ENCODE measurements around the gene ZNF470.

Gene ZNF470

GRCh38 chr19:56567274-56568120 lies at the start of gene ZNF470:
Gene ZNF470 (plus strand): TSS chr19:56567468. CDS start chr19:56570312, 2,844 bp downstream.
- H3K27ac Mint-ChIP-seq, result peak within 1 kb of the TSS; percentile 79
- peak; percentile 87 for DNase-seq (ENCODE audit: low spot score)
- peaks cover 4% of the 10 kb centered on the region for H3K4me1 Mint-ChIP-seq (ENCODE audit: low read depth)
- peaks cover 78% of the 10 kb centered on the region for H3K9me3 Mint-ChIP-seq
- no peaks in the 10 kb centered on the region for H3K27me3 Mint-ChIP-seq (ENCODE audit: low read depth)
- H3K4me3 Mint-ChIP-seq, result peak within 1 kb of the TSS; percentile 93
- peaks cover 40% of the 10 kb centered on the region for H3K36me3 Mint-ChIP-seq (ENCODE audit: low read depth)

- no peak for DNase-seq (ENCODE audit: low spot score)
- Mint-ChIP-seq H3K36me3 (ENCODE audit: low read depth) (peaks cover 4% of the 10 kb centered on the region), H3K27ac (no peak overlapping the region), H3K4me1 (ENCODE audit: low read depth) (no peaks in the 10 kb centered on the region), H3K9me3 (peaks cover 75% of the 10 kb centered on the region), H3K27me3 (ENCODE audit: low read depth) (no peaks in the 10 kb centered on the region), H3K4me3 (no peak overlapping the region)
These were observed 41.9 kb upstream of the ZNF470 start for GRCh38 chr19:56525214-56525860.

GRCh38 chr19:56537442-56537841 lies 29.8 kb upstream of the ZNF470 start:
- Mint-ChIP-seq H3K36me3 (ENCODE audit: low read depth) (peaks cover 26% of the 10 kb centered on the region), H3K4me3 (peak overlapping the region; percentile 82), H3K27ac (peak overlapping the region; percentile 92), H3K27me3 (ENCODE audit: low read depth) (no peaks in the 10 kb centered on the region), H3K4me1 (ENCODE audit: low read depth) (peaks cover 4% of the 10 kb centered on the region), H3K9me3 (peaks cover 73% of the 10 kb centered on the region)
- no peak for DNase-seq (ENCODE audit: low spot score)

GRCh38 chr19:56538254-56538760 lies 29.0 kb upstream of the ZNF470 start:
- peak overlapping the region; percentile 92 for H3K27ac Mint-ChIP-seq
- H3K9me3 Mint-ChIP-seq, result peaks cover 68% of the 10 kb centered on the region
- H3K36me3 Mint-ChIP-seq (ENCODE audit: low read depth), result peaks cover 28% of the 10 kb centered on the region
- H3K4me1 Mint-ChIP-seq (ENCODE audit: low read depth), result peaks cover 4% of the 10 kb centered on the region
- H3K27me3 Mint-ChIP-seq (ENCODE audit: low read depth), result no peaks in the 10 kb centered on the region
- H3K4me3 Mint-ChIP-seq, result peak overlapping the region; percentile 82
- peak; percentile 80 for DNase-seq (ENCODE audit: low spot score)

GRCh38 chr19:56538761-56539263 lies 28.5 kb upstream of the ZNF470 start, which contains the start of gene ZFP28:
Gene ZFP28 (plus strand): TSS chr19:56538948. CDS start chr19:56539019, 71 bp downstream.
- Mint-ChIP-seq H3K36me3 (ENCODE audit: low read depth) (peaks cover 28% of the 10 kb centered on the region), H3K4me3 (peak within 1 kb of the TSS; percentile 82), H3K27ac (peak within 1 kb of the TSS; percentile 92), H3K9me3 (peaks cover 70% of the 10 kb centered on the region), H3K4me1 (ENCODE audit: low read depth) (peaks cover 4% of the 10 kb centered on the region), H3K27me3 (ENCODE audit: low read depth) (no peaks in the 10 kb centered on the region)
- DNase-seq (ENCODE audit: low spot score), result peak; percentile 47

- DNase-seq (ENCODE audit: low spot score), result no peak
- peaks cover 4% of the 10 kb centered on the region for H3K4me1 Mint-ChIP-seq (ENCODE audit: low read depth)
- no peaks in the 10 kb centered on the region for H3K27me3 Mint-ChIP-seq (ENCODE audit: low read depth)
- H3K4me3 Mint-ChIP-seq, result no peak overlapping the region
- H3K27ac Mint-ChIP-seq, result no peak overlapping the region
- peaks cover 33% of the 10 kb centered on the region for H3K36me3 Mint-ChIP-seq (ENCODE audit: low read depth)
- peaks cover 68% of the 10 kb centered on the region for H3K9me3 Mint-ChIP-seq
These were observed 23.5 kb upstream of the ZNF470 start for GRCh38 chr19:56543776-56544175.

- H3K27ac Mint-ChIP-seq, result no peak overlapping the region
- H3K27me3 Mint-ChIP-seq (ENCODE audit: low read depth), result no peaks in the 10 kb centered on the region
- H3K36me3 Mint-ChIP-seq (ENCODE audit: low read depth), result peaks cover 34% of the 10 kb centered on the region
- no peak overlapping the region for H3K4me3 Mint-ChIP-seq
- DNase-seq (ENCODE audit: low spot score), result no peak
- H3K9me3 Mint-ChIP-seq, result peaks cover 60% of the 10 kb centered on the region
- H3K4me1 Mint-ChIP-seq (ENCODE audit: low read depth), result no peaks in the 10 kb centered on the region
These were observed 19.7 kb upstream of the ZNF470 start for GRCh38 chr19:56547535-56547934.

- Mint-ChIP-seq H3K36me3 (ENCODE audit: low read depth) (peaks cover 28% of the 10 kb centered on the region), H3K27me3 (ENCODE audit: low read depth) (no peaks in the 10 kb centered on the region), H3K4me3 (no peak overlapping the region), H3K4me1 (ENCODE audit: low read depth) (no peaks in the 10 kb centered on the region), H3K9me3 (peaks cover 64% of the 10 kb centered on the region), H3K27ac (no peak overlapping the region)
- DNase-seq (ENCODE audit: low spot score), result no peak
These were observed 12.9 kb upstream of the ZNF470 start for GRCh38 chr19:56554272-56554869.

- Mint-ChIP-seq H3K9me3 (peaks cover 93% of the 10 kb centered on the region), H3K27me3 (ENCODE audit: low read depth) (no peaks in the 10 kb centered on the region), H3K36me3 (ENCODE audit: low read depth) (peaks cover 11% of the 10 kb centered on the region), H3K4me3 (no peak overlapping the region), H3K27ac (no peak overlapping the region), H3K4me1 (ENCODE audit: low read depth) (peaks cover 3% of the 10 kb centered on the region)
- DNase-seq (ENCODE audit: low spot score), result no peak
These were observed 4.5 kb upstream of the ZNF470 start for GRCh38 chr19:56562766-56563165.

- no peaks in the 10 kb centered on the region for H3K27me3 Mint-ChIP-seq (ENCODE audit: low read depth)
- peaks cover 40% of the 10 kb centered on the region for H3K36me3 Mint-ChIP-seq (ENCODE audit: low read depth)
- peaks cover 84% of the 10 kb centered on the region for H3K9me3 Mint-ChIP-seq
- H3K27ac Mint-ChIP-seq, result peak overlapping the region; percentile 79
- peaks cover 4% of the 10 kb centered on the region for H3K4me1 Mint-ChIP-seq (ENCODE audit: low read depth)
- no peak for DNase-seq (ENCODE audit: low spot score)
- peak overlapping the region; percentile 93 for H3K4me3 Mint-ChIP-seq
These were observed 379 bp upstream of the ZNF470 start for GRCh38 chr19:56566904-56567273.

GRCh38 chr19:56572589-56572988 lies 5.3 kb downstream of the ZNF470 start:
- DNase-seq (ENCODE audit: low spot score), result no peak
- Mint-ChIP-seq H3K27me3 (ENCODE audit: low read depth) (no peaks in the 10 kb centered on the region), H3K4me3 (no peak overlapping the region), H3K9me3 (peaks cover 78% of the 10 kb centered on the region), H3K4me1 (ENCODE audit: low read depth) (peaks cover 3% of the 10 kb centered on the region), H3K27ac (no peak overlapping the region), H3K36me3 (ENCODE audit: low read depth) (peaks cover 61% of the 10 kb centered on the region)

- Mint-ChIP-seq H3K27ac (no peak overlapping the region), H3K36me3 (ENCODE audit: low read depth) (peaks cover 54% of the 10 kb centered on the region), H3K4me3 (no peak overlapping the region), H3K4me1 (ENCODE audit: low read depth) (no peaks in the 10 kb centered on the region), H3K9me3 (peaks cover 81% of the 10 kb centered on the region), H3K27me3 (ENCODE audit: low read depth) (no peaks in the 10 kb centered on the region)
- DNase-seq (ENCODE audit: low spot score), result no peak
These were observed 6.6 kb downstream of the ZNF470 start for GRCh38 chr19:56573914-56574313.

GRCh38 chr19:56577719-56578602 lies 10.7 kb downstream of the ZNF470 start:
- Mint-ChIP-seq H3K9me3 (peaks cover 78% of the 10 kb centered on the region), H3K4me3 (no peak overlapping the region), H3K27me3 (ENCODE audit: low read depth) (no peaks in the 10 kb centered on the region), H3K36me3 (ENCODE audit: low read depth) (peaks cover 32% of the 10 kb centered on the region), H3K27ac (no peak overlapping the region), H3K4me1 (ENCODE audit: low read depth) (no peaks in the 10 kb centered on the region)
- DNase-seq (ENCODE audit: low spot score), result no peak
